PC-9 (cell line): ENCODE measurements around the gene TAS1R1.

Source experiments
- CTCF ChIP-seq: fragments of 200-600 bp; sonication (generic); conservative IDR thresholded peaks from 2 replicates; pipeline ENCODE4 v1.6.1; 2017; ENCODE audit warnings: mixed run types, antibody characterized with exemption, mild to moderate bottlenecking, moderate library complexity
- EZH2 ChIP-seq: fragments of 200-600 bp; sonication (generic); IDR thresholded peaks from 2 replicates; pipeline ENCODE4 v1.8.0; 2017; ENCODE audit warnings: antibody characterized with exemption, low read depth

DNA sequence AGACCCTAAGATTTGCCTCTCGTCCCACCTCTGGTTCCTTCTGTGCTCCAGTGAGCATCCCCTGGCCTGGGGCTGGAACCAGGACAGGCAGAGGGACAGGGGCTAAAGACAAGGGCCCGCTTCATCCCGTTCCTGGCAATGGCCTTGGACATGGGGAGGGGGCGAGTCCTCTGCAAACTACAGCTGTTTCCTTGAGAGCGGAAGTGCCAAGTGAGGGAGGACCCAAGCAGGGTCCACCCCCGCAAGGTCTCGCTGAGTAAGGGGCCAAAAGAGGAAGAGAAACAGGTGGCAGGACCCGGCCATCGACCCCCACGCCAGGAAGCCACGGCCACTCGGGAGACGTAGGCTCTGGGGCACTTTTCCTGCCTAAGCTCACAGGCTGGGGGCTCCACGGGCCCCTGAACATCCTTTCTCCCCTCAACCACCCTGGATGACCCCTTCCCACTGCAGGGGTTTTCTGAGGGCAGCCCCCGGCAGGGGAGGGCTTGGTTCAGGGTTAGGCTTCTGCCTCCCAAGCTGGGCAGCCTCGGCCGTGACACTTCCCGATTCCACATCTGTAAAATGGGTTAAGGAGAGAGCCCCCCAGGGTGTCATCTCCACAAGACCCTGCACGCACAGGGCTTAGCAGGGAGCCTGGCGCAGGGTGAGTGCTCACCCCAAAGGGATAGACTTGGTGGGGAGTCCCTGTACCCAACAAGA lies 45.7 kb upstream of the TAS1R1 start:
- no peak for TF ChIP-seq CTCF
- TF ChIP-seq EZH2, result no peak
